NCI-H2196 treated with DMSO at 0.1 percent for 48 hours (cell line): ENCODE data around the gene ATXN3.
A peak's percentile ranks its signal among the peaks of the same experiment; 100 is the strongest.

Experiments used
- DNase-seq: peaks from one replicate; lab custom pipeline; 2025; ENCODE audit not compliant: unreplicated experiment; lab: John Stamatoyannopoulos, UW

The ATXN3 gene

DNA sequence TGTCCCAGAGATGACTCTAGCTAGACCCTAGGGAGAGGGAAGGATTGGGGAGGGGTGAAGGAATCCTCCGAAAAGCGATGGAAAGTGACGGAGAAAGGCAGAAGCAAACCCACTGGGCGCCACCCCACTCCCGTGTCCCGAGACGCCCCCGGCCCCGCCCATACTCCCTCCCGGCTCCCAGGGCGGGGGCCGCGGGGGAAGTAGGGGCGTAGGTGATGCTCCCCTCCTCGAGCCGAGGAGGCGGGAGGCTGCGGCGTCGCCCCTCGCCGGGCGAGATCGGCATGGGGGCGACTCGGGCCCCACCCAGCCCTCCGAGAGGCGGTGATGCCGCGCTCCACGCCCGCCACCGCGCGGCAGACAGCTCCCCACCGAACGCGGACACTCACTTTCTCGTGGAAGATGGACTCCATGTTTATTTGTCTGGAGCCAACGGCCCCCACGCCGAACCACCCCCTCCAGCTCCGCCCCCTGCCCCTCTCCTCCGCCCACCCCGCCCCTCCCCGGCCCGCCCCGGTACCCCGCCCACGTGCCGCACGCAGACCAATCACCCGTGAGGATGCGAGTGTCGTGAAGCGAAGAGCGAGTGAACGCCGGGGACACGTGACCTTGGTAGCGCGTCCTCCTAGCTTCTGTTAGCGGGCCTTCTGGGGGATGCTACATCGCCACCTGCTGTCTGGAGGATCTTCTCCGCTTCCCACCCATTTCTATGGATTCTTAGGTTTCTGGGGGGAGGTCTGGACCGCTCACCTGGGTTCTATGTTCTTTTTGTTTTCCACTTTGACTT is at the start of gene ATXN3:
Gene ATXN3 (minus strand): TSS at position 440 of the 784 bp plus-strand sequence. CDS start 30 bp downstream, at position 410.
- DNase-seq, result peak; percentile 90

DNA sequence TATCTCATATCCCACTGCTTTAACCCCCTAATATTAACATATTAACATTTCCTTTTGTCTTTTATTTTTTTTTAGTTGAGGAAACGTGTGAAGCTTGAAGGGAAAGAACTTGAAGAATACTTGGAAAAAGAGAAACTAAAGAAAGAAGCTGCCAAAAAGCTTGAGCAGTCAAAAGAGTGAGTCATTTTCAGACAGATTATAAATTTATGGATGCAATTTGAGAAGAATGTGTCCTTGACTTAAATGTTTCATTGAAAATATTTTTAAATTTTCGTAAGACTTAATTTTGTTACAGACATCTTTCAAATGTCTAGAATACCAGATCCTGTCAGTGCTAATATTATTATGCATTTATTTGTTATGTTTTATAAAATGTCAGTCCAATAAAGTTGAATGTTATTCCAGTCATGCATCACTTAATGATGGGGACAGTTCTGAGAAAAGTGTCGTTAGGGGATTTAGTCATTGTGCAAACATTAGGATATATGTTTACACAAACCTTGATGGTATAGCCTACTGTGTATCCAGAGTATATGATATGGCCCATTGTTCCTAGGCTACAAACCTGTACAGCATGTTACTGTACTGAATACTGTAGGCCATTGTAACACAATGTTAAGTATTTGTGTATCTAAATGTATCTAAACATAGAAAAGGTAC is 48.0 kb upstream of the ATXN3 start:
- no peak for DNase-seq

DNA sequence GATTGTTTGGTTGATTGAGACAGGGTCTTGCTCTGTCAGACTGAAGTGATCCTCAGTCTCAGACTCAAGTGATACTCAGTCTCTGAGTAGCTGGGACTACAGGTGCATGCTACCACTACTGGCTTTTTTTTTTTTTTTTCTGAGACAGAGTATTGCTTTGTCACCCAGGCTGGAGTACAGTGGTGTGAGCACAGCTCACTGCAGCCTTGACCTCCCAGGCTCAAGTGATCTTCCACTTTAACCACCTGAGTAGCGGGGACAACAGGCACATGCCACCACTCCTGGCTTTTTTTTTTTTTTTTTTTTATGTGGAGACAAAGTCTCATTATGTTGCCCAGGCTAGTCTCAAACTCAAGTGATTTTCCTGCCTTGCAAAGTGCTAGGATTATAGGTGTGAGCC is 47.2 kb upstream of the ATXN3 start:
- no peak for DNase-seq

DNA sequence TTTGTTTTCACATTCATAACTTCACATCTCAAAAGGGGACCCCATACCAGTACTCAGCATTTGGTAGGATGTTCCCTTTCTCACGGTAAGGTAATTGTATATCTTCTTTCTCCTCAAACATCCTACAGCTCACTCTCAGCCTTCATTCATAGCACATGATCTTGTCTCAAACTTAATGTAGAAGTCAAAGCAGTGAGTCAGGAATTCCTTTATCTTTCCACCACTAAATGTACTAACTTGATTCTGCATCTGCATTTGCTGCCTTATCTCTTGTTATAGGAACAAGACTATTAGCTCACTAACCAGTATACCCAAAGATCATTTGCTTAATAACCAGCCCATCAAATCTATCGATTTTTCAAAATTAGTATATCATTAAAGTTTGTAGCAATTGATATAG is 38.3 kb upstream of the ATXN3 start:
- DNase-seq, result no peak

DNA sequence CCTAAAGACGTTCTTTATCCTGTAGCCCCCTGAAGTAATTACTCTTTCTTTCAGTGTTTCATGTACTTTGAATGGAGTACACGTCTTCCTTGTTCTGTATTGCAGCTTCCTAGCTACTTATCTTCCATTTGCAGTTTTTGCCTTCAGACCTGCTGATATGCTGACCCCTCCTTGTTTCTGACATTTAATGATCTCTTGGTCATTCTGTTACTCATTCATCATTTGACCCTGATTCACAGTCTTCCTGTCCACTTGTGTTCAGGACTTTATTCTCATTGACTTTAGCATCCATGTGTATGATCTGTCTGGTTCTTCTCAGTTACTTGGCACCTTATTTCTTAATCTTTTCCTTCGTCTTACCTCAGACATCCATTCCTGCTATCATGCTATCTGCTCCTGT is 37.6 kb upstream of the ATXN3 start:
- DNase-seq, result no peak

DNA sequence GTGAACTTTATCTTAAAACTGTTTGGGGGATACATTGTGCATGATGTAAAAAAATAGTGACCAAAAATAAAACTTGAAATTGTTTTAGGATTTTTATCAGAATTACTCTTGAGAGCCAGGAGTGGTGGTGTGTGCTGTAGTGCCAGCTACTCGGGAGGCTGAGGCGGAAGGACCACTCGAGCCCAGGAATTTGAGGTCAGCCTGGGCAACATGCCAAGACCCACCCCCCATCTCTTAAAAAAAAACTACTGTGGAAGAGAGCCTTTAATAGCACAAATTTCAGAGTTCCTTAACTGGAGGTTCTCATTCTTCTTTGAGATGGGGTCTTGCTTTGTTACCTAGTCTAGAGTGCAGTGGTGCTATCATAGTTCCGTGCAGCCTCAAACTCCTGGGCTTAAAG is 36.9 kb upstream of the ATXN3 start:
- DNase-seq, result no peak

DNA sequence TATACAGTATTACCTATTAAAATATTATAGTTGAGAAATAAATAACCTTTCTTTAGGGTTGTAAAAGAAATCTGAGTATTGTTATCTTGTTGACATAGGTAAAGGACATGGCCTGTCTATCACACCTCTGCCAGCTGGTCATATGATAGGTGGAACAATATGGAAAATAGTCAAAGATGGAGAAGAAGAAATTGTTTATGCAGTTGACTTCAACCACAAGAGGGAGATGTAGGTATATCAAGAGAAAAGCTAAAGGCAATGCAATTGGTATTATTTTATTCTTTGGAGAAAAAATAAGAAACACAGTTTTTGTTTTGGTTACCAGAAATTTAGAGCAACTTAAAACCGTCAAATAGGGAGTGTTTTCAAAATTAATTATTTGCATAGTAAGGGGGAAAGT is 28.9 kb upstream of the ATXN3 start:
- DNase-seq, result no peak

DNA sequence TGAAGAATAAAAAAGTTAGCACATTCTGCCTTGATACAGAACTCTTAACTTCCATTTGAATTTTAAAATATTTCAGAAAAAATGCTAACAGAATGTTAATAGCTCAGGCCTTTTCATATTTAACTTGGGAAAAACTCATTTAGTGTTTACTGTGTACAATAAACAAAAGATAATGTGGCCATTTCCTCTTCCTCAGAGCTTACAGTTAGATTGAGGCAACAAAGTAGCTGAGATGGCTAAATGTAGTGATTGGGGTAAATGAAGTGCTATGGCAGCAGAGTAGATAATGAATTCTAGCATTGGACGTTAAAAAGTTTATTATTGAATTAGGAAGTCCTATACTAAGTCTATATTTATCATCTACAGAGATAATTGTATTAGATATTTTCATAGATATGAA is 28.1 kb upstream of the ATXN3 start:
- DNase-seq, result no peak

DNA sequence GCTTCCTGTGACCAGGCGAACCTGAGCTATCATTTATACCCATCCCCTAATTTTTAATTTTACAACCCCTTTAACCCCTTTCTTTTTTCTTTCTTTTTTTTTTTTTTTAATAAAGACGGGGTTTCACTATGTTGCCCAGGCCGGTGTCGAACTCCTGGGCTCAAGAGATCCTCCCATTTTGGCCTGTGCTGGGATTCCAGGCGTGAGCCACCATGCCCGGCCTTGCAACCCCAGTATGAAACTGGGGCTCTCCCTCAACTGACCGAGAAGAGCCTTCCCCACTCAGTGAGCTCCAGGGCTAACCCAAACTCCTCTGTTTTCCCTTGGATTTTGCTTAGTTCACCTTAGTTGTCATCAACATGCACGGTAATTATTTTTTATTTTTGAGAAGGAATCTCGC is 16.4 kb upstream of the ATXN3 start:
- DNase-seq, result no peak

DNA sequence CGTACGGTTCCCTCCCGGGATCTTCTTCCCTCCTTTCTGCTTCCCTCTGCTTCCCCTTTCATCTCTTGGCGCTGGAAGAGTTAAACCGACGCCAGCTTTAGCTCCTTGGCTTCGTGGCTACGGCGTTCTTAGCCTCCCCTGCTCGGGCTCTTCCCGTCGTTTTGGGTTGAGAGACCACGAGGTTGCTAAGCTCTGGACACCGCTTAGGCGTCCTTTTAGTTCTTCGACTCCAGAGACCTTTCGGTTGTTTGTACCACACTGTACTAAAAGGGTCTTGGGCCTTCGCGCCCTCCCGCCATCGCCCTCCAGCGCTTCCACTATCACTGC is 15.9 kb upstream of the ATXN3 start:
- no peak for DNase-seq

DNA sequence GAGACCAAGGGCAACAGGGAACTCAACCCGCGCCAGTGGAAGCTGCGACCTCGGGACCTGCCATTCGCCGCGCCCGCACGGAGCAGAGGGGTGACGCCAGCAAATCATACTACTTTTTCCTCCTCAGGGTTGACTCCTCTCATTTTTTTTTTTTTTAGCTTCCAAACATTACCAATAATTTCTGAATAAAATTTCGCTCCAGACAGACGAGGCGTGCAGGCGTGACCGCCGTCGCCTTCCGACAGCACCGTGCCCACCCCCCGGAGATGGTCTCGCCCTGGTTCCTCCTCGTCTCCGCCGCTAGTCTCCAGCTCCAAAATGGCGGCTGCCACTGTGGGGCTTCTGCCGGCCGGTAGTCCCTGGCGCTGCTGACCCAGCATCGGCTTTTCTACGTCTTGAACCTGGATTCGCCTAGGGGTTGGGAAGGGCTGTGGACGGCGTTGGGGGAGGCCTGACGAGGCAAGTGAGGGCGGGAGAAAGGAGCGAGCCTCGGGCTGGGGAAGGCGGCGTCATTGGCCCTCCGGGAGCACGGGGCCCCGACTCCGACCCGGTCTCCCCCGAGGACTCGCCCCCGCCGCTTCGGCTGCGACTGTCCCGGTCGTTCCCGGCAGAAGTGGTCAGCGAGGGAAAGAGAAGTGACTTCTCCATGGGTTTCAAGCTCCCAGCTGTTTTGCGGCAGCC is 15.4 kb upstream of the ATXN3 start, which contains the start of the genes CPSF2 and NDUFB1:
Gene CPSF2 (plus strand): TSS at position 300 of the 681 bp plus-strand sequence. CDS start 9,016 bp downstream, outside the sequence.
Gene NDUFB1 (minus strand): TSS at position 37 of the 681 bp plus-strand sequence. CDS start 4,069 bp downstream, outside the sequence.
- peak; percentile 50 for DNase-seq

DNA sequence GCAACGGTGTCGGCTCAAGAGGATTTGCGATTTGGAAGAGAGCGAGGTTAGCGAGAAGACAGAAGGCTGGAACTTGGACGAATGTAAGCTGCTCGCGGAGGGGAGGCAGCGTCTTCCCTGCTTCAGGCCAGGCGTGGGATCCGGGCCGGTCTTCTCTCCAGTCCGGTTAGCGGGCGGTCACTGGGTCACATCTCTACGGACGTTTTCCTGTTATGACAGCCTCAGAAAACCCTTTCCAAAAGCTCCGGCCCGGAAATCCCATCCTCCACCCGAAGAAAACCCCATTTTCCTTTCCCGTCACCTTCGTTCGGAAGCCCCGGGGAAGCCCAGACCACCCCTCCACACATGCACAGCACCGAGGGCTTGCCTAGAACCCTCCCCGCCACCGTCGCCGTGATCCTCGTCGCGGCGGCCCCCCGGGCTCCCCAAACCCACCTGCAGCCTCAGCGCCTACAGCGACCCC is 14.9 kb upstream of the ATXN3 start:
- no peak for DNase-seq

DNA sequence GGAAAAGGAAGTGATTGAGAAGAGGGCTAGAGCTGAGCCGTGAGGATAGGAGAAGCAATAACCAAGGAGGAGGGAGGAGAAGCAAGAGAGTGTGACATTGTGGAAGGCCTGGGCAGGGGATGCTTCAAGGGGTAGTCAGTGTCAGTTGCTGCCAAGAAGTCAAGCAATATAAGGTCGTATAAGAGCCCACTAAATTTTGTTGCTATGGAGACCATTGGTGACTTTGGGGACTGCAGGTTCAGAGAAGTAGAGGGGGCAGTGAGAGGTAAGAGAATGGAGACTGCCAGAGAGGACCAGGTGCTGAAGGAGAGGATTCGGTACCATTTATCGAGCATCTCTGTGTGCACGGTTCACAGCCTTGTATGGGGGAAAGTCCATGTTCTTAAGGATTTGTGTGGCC is 3.1 kb upstream of the ATXN3 start:
- DNase-seq, result no peak

DNA sequence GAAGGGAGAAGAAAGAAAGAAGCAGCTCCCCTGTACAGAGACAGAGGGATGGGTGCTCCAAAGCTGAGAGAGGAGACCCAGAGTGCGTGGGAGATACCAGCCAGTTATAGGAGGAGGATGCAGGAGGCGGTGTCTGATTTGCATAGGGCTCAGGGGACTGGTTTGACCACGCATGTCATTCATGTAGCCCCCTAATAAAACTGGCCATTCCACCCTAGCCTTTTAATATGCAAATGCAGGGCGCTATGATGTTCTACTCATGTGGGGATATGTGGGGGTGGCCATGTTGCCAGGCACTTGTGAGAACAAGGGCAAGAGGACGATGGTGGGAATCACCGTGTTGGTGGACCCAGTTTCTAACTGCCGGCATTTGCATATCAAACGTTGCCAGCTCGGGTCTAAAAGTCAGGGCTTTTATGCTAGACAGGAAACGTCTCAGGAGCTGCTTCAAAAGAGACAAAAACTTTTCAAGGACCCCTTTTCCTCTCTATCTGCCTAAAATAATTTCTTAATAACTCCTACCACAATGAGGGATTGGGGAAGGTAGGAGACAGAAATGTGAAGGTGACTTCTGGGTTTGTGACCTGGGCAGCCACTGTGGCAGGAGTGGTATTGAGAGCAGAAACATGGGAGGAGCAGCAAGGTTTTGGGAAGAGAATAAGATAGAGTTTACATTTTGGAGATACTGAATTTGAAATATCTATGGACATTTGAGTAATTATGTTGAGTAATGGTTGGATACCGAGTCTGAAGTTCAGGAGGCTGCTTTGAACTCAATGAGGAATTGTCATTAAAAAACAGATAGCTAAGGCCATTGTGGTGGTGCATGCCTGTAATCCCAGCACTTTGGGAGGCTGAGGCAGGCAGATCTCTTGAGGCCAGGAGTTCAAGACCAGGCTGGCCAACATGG is 2.2 kb upstream of the ATXN3 start:
- no peak for DNase-seq

DNA sequence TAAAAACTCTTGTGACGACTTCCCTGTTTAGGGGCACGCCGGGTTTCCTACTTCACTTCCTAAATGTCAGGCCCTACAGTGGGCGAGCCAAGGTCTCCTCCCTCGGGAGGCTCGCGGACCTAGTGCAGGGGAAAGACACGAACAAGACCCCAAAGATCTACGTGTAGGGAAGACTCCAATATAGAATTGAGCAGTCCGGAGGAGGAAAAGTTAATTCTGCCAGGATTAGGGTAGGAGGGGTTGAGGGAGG is 564 bp downstream of the ATXN3 start:
- DNase-seq, result no peak

DNA sequence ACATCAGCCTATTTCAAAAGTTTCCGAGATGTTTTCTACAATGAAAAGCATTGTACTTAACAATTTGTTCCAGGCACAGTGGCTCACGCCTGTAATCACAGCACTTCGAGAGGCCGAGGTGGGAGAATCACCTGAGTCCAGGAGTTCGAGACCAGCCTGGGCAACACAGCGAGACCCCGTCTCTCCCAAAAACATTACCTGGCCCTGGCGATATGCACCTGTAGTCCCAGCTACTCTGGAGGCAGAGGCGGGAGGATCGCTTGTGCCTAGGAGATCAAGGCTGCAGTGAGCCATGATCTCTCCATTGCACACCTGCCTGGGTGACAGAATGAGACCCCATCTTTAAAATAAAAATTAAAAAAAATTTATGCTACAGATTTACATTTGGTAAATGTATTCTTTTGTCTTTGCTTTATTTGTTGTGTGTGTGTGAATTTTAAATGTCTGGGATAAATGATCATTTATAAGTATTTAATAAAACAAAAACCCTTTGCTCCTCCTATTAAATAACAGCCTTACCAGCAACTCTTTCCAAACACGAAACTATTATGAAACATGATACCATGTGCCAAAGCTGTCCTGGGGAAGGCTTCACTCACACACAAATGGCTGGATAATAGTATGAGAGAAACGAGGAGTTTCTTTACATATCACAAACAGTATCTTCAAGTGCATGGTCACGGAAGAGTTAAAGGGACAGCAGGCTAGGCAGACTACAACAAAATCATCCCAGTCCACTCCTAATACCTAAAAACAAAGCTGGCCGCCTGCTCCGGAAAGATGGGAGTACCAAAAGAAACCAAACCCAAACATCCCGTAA is 1.1 kb downstream of the ATXN3 start:
- DNase-seq, result no peak

DNA sequence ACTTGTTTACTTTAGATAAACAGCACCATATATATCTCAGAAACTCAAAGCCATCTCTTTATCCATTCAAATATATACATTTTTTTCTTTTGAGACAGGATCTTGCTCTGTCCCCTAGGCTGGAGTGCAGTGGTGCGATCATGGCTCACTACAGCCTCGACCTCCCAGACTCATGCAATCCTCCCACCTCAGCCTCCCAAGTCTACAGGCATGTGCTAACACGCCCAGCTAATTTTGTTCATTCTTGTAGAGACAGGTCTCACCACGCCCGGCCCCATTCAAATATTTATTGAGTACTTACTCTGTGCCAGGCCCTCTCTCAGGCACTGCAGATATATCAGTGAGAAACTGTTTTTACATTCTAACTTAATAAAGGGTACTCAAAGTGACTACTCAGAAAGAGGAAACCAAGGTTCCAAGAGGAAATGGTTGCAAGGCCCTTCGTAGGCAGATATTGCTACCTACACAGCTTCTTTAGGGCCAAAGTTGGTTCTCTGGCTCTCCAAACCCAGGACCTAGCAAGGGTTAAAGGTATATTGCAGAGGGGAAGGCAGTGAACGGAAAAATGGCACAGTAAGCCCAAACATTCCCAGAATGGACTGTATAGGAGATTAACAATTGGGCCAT is 2.9 kb downstream of the ATXN3 start:
- no peak for DNase-seq

DNA sequence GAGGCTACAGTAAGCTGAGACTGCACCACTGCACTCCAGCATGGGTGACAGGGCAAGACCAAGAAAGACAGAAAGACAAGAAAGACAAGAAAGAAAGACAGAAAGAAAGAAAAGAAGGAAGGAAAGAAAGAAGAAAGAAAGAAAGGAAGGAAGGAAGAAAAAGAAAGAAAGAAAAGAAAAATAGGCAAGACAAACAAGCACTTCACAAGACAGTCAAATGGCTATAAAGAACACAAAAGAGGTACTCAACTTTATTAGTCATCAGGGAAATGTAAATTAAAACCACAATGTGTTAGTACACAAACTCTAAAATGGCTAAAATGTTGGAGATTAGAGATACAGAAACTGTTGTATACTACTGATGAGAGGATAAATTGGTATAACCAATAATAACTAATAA is 6.6 kb downstream of the ATXN3 start:
- DNase-seq, result no peak

DNA sequence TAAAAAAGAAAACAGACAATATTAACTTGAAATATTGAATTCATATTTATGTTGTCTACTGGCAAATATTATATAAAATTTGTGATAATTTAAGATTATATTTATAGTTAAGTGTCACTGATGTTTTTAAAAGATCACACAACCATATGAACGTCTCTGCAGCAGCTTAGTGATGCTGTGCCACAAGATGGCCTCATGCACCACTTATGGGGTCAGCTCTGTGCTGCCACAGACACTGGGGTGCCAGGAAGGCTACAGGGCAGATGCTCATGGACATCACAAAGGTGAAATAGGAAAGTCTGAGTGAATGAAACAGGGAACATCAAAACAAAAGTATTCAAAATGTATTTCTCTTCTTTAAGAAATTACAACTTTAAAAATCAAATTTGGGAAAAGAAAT is 13.1 kb downstream of the ATXN3 start:
- DNase-seq, result no peak

DNA sequence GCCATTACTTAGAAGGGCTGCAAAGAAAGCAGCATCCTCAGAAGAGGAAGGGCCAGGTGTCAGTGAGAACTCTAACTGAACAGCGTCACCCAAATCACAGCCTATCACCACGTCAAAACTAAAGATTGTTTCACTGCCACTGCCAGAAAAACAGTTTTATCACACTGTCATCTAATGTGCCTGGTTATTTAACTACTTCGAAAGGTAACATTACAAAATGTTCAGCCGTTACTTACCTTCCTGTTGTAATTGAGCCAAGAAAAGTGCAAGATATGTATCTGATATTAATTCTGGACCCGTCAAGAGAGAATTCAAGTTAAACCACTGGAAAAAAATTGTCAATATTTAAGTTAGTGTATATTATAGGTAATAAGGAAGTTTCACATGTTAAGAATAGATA is 17.9 kb downstream of the ATXN3 start:
- no peak for DNase-seq
